GM21786 (cell line): Measurements from ENCODE around the gene ZMYM4.
"Not testable (repeated sequence)": the region's sequence is repeated elsewhere in the genome, so short reads cannot be mapped to it uniquely, and the experiment has no call there.

Experiments used
- ATAC-seq: cut with Tn5 transposase; IDR thresholded peaks from one replicate; pipeline ENCODE4 v1.9.1; 2021; ENCODE audit not compliant: unreplicated experiment

Gene ZMYM4

GRCh38 chr1:35324486-35324885 is 56.0 kb downstream of the ZMYM4 start:
- ATAC-seq = no peak

DNA sequence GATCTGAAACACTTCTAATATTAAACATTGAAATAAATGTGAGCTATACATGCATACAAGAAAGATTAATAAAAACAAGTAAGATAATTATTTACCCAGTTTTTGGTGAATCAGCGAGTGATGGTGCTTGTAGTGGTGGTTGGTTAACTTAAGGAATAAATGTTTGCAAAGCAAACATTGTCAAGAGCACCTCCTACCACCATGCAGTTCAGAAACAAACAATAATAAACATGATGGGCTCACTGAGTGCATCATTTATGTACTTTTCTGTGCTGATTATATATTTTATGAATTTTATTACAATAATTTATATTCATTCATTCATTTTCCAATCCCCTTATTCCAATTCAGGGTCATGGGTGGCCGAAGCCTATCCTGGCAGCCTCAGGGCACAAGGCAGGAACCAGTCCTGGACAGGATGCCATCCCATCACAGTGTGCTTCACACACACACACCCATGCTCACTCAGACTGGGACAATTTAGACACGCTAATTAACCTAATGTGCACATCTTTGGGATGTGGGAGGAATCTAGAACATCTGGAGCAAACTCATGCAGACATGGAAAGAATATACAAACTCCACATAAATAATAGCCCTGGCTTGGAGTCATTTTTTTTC is 57.8 kb downstream of the ZMYM4 start:
- ATAC-seq = no peak

DNA sequence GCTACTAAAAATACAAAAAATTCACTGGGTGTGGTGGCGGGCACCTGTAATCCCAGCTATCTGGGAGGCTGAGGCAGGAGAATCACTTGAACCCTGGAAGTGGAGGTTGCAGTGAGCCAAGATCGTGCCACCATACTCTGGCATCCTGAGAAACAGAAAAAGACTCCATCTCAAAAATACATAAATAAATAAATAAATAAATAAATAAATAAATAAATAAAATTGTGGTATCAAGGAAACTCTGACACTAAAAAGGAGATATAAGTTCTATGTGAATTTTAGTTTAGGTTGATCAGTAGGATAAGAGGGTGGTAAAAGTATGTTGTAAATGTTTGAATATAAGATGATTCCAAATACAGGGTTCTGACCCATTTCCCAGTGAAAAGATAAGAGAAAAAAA is 63.1 kb downstream of the ZMYM4 start:
- ATAC-seq = not testable (repeated sequence)

GRCh38 chr1:35334485-35334884 is 66.0 kb downstream of the ZMYM4 start:
- no peak for ATAC-seq

- no peak for ATAC-seq
These were observed 72.0 kb downstream of the ZMYM4 start for GRCh38 chr1:35340519-35340918.

GRCh38 chr1:35345439-35345981 is 77.0 kb downstream of the ZMYM4 start:
- no peak for ATAC-seq

DNA sequence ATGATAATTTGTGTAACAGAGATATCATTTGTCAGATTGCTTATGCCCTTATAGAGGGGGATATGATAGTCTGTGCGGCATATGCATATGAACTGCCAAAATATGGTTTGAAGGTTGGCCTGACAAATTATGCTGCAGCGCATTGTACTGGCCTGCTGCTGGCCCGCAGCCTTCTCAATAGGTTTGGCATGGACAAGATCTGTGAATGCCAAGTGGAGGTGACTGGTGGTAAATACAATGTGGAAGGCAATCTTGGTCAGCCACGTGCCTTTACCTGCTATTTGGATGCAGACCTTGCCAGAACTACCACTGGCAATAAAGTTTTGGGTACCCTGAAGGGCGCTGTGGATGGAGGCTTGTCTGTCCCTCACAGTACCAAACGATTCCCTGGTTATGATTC is 82.4 kb downstream of the ZMYM4 start:
- ATAC-seq = no peak

GRCh38 chr1:35359995-35360394 is 91.5 kb downstream of the ZMYM4 start:
- ATAC-seq = no peak

DNA sequence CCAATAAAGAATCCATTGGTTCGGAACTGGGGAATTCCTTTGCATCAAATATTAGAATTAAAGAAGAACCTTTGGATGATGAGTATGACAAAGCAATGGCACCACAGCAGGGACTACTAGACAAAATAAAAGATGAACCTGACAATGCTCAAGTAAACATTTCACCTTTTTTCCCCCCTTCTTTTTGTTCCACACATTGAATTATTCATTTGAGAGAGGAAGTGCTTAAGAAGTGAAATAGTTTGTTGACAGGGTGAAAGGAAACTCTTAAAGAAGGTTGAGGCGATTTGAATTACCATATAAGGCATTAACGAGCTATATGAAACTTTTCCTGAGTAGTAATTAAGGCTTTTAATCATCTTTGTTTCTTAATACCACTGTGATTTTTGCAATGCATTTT is 93.1 kb downstream of the ZMYM4 start:
- ATAC-seq = no peak

- no peak for ATAC-seq
These were observed 96.2 kb downstream of the ZMYM4 start for GRCh38 chr1:35364741-35365140.

GRCh38 chr1:35367914-35368313 is 99.4 kb downstream of the ZMYM4 start:
- no peak for ATAC-seq

- no peak for ATAC-seq
These were observed 101.6 kb downstream of the ZMYM4 start for GRCh38 chr1:35369922-35370671.

- no peak for ATAC-seq
These were observed 103.0 kb downstream of the ZMYM4 start for GRCh38 chr1:35371506-35371905.

GRCh38 chr1:35377555-35377954 is 109.0 kb downstream of the ZMYM4 start:
- ATAC-seq = no peak

DNA sequence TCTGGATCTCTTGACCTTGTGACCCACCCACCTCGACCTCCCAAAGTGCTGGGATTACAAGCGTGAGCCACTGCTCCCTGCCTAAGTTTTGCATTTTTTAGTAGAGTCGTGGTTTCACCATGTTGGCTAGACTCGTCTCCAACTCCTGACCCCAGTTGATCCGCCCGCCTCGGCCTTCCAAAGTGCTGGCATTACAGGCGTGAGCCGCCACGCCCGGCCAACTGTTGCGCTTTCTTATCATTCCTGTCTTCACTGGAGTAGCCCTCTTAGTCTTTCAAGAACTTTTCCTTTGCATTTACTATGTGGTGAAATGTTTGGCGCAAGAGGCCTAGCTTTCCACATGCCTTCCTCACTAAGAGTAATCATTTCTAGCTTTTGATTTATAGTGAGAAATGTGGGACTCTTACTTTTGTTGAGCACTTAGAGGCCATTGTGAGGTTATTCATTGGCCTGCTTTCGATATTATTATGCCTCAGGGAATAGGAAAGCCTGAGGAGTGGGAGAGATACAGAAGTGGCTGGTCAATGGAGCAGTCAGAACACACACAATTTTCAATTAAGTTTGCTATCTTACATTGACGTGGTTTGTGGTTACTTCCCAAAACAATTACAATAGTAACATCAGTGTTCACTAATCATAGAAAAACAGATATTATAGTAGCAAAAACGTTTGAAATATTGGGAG is 111.0 kb downstream of the ZMYM4 start:
- no peak for ATAC-seq

DNA sequence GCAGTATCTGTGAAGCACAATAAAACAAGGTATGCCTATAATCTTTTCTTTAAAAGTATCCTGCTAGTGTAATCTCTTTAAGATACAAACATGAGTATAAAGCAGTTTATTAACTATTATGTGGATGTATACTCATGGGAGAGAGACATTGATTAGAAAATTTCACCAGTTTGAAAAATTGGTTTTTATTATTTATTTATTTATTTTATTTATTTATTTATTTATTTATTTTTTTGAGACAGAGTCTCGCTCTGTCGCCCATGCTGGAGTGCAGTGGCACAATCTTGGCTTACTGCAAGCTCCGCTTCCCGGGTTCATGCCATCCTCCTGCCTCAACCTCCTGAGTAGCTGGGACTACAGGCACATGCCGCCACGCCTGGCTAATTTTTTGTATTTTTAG is 111.6 kb downstream of the ZMYM4 start:
- ATAC-seq = not testable (repeated sequence)

DNA sequence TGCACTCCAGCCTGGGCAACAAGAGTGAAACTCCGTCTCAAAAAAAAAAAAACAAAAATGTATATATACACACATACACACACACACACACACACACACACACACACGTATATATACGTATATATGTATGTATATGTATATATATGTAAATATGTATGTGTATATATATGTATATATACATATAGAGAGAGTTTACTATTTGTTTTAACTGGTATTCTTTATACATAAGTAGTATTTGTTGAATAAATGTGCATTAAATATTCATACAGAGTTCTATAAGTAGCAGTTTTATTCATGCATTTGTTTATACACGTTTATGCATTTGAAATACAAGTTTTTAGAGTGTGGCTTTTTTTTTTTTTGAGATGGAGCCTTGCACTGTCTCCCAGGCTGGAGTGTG is 113.6 kb downstream of the ZMYM4 start:
- no peak for ATAC-seq

DNA sequence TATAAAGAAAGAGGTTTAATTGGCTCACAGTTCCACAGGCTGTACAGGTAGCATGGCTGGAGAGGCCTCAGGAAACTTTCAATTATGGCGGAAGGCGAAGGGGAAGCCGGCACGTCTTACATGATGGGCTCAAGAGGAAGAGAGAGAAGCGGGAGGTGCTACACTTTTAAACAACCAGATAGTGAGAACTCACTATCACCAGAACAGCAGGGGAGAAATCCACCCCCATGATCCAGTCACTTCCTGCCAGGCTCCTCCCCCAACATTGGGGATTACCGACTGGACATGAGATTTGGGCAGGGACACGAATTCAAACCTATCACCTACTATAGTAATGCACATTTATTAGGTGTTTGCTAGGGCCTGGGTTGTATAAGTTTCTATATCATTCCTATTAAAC is 117.8 kb downstream of the ZMYM4 start:
- no peak for ATAC-seq

DNA sequence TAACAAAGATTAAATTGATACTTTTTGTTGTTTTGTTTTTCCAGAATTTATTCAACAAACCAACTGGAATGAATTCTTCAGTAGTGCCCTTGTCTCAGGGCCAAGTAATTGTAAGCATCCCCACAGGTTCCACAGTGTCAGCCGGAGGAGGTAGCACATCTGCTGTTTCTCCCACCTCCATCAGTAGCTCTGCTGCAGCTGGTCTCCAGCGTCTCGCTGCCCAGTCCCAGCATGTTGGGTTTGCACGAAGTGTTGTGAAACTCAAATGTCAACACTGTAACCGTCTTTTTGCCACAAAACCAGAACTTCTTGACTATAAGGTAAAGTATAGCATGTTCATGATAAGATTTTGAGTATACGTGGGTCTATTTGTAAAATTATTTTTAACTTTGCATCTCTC is 118.5 kb downstream of the ZMYM4 start:
- no peak for ATAC-seq

GRCh38 chr1:35390600-35391494 is 122.3 kb downstream of the ZMYM4 start:
- ATAC-seq = no peak

DNA sequence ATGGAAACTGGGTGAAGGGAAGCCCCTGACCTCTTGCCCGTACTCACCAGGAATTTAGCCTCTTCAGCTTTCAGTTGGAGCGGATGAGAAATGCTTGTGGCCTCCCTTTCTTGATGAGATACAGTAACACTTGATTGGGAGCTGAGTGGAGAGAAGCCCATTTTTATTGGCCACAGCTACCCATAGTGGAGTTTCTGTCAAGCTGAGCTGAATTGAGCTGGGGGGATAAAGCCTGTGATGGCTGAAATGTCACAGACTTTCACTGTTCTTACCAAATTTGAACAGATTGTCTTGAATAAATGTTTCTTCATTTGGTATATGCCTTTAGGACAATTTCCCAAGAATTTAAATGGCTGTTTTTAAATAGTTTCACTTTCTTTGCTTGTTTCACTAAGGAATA is 125.9 kb downstream of the ZMYM4 start:
- no peak for ATAC-seq
